Rectal smooth muscle tissue (tissue), 1 donor: ENCODE data around the gene RSPH6A.

Experiments used
- H3K27ac ChIP-seq: one replicate; pipeline ENCODE4 v1.7.0; 2013; ENCODE audit warnings: low read depth, low read length, inconsistent platforms
- H3K27me3 ChIP-seq: one replicate; pipeline ENCODE4 v1.7.0; 2013; ENCODE audit warnings: low read length; ENCODE audit not compliant: control insufficient read depth, insufficient read depth
- H3K36me3 ChIP-seq: one replicate; pipeline ENCODE4 v1.7.0; 2013; ENCODE audit warnings: low read length; ENCODE audit not compliant: control insufficient read depth, insufficient read depth
- H3K4me1 ChIP-seq: one replicate; pipeline ENCODE4 v1.7.0; 2013; ENCODE audit warnings: low read length; ENCODE audit not compliant: control insufficient read depth, insufficient read depth
- H3K4me3 ChIP-seq: one replicate; pipeline ENCODE4 v1.7.0; 2013; ENCODE audit warnings: low read length
- H3K9ac ChIP-seq: one replicate; pipeline ENCODE4 v1.7.0; 2013; ENCODE audit warnings: low read length

Gene RSPH6A

DNA sequence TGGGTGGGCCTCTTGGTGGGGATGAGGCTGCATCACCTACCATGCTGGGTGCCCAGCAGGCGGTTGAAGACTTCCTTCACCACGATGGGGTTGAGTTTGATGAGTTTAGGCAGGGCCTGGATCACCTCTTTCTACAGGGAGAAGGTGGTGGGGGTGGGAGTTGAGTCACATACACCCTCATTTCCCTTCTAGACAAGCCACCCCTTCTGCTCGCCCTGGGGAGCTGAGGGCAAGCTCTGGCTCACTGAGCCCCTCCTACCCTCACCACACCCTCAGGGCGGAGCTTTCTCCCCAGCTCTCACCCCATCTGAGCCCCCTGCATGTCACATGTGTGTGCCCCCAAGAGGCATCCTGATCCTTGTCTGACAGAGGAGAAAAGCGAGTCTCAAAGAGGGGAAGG, 7.6 kb upstream of the RSPH6A start:
- Histone ChIP-seq H3K4me1 (no peaks in the 10 kb centered on the region), H3K36me3 (peaks cover 25% of the 10 kb centered on the region), H3K27ac (no peak overlapping the region), H3K9ac (no peak overlapping the region), H3K4me3 (no peak overlapping the region), H3K27me3 (no peaks in the 10 kb centered on the region)

GRCh38 chr19:45821570-45821969, 6.5 kb upstream of the RSPH6A start:
- Histone ChIP-seq H3K4me3 (no peak overlapping the region), H3K4me1 (no peaks in the 10 kb centered on the region), H3K9ac (no peak overlapping the region), H3K27me3 (no peaks in the 10 kb centered on the region), H3K36me3 (peaks cover 23% of the 10 kb centered on the region), H3K27ac (no peak overlapping the region)

DNA sequence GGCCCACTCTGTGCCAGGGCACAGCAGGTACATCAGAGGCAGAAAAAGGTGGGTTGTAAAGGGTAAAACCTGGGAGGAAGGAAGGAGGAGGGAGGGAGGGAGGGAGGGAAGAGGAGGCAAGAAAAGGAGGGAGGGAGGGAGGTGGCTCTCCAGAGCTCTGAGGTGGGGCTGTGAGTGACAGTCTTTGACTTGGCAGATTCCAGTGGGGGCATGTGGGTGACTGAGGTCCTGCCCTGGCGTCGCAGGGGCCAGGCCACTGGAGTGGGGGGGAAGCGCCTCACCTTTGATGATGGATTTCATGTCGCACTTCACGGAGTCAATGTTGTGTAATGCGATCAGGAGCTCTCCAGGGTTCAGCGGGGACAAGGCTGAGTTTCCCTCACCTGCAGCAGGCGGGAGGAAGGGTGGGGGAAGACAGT, 6.0 kb upstream of the RSPH6A start:
- H3K4me1 ChIP-seq, result no peaks in the 10 kb centered on the region
- H3K27me3 ChIP-seq, result no peaks in the 10 kb centered on the region
- H3K36me3 ChIP-seq, result peaks cover 20% of the 10 kb centered on the region
- no peak overlapping the region for H3K9ac ChIP-seq
- H3K4me3 ChIP-seq, result no peak overlapping the region
- H3K27ac ChIP-seq, result no peak overlapping the region

GRCh38 chr19:45820413-45821102, 5.5 kb upstream of the RSPH6A start:
- Histone ChIP-seq H3K9ac (no peak overlapping the region), H3K36me3 (peaks cover 14% of the 10 kb centered on the region), H3K27me3 (no peaks in the 10 kb centered on the region), H3K4me3 (no peak overlapping the region), H3K27ac (no peak overlapping the region), H3K4me1 (no peaks in the 10 kb centered on the region)

DNA sequence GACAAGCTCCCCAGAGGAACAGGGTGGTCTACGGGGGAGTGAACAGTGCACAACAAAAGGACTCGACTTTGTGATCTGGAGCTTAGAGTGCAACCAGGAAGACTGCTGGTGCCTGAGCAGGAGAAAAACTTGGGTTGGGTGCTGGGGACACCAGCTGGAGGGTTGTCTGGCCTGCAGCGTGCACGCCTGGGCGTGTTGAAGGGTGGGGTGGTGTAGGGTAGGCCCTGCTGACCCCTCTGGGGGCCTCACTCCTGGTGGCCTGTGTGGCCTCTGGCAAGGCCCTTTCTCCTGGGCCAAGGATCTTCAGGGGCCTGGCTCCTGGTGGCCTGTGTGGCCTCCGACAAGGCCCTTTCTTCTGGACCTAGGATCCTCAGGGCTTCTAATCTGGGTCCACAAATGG, 4.7 kb upstream of the RSPH6A start:
- H3K36me3 ChIP-seq, result peaks cover 8% of the 10 kb centered on the region
- H3K27ac ChIP-seq, result no peak overlapping the region
- H3K4me1 ChIP-seq, result no peaks in the 10 kb centered on the region
- H3K4me3 ChIP-seq, result no peak overlapping the region
- no peak overlapping the region for H3K9ac ChIP-seq
- H3K27me3 ChIP-seq, result no peaks in the 10 kb centered on the region

DNA sequence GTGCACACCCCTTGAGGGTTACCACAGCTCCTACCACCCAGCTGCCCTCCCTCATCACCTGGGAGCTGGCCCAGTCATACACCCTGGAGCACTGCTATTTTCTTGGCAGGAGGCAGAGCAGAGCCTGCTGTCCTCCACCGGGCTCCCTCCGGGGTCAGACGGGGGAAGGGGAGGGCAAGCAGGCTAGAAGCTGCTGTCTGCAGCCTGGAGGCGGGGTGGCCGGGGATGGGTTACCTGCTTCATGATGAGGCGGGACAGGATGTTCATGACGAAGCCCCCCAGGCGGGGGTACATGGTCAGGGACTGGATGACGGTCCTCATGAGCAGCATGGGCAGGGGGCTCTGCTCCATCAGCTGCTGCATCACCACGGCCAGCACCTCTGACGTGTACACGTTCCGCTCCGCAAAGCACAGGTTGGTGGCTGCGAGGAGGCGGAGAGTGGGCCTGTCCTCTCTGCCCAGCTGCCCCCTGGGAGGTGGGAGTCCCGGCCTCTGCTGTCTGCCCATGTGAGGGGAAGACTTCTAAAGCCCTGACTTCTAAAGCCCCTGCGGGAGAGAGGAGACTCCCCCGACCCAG, 2.7 kb upstream of the RSPH6A start:
- no peaks in the 10 kb centered on the region for H3K4me1 ChIP-seq
- no peak overlapping the region for H3K4me3 ChIP-seq
- no peak overlapping the region for H3K9ac ChIP-seq
- no peaks in the 10 kb centered on the region for H3K27me3 ChIP-seq
- peaks cover 5% of the 10 kb centered on the region for H3K36me3 ChIP-seq
- H3K27ac ChIP-seq, result no peak overlapping the region

DNA sequence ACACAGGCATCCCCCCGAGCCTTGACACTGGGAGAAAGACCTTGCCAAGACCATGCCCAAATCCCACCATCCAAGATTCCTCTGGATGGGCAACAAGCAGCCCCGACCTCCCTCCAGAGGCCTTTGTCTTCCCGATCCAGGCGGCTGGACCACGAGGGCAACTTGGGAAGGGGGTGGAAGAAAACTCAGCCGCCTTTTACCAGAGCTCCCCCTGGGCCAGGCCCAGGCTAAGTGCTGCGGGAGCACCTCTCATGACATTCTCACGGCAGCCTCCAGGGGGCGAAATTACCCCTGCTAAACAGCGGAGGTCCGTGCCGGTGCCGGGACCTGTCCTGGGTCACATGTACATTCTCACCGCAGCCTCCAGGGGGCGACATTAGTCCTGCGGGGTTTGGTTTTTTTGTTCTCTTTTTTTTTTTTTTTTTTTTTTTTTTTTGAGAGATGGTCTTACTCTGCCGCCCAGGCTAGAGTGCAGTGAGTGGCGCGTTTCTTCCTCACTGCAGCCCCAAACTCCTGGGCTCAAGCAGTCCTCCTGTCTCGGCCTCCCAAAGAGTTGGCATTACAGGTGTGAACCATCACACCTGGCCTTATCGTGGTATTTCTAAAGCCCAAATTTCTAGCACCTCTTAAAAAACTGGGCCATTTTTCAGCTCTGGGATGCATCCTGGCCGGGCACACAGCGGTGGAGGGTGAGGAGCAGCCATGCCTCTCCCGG, 2.1 kb upstream of the RSPH6A start:
- H3K27ac ChIP-seq, result no peak overlapping the region
- H3K27me3 ChIP-seq, result no peaks in the 10 kb centered on the region
- H3K9ac ChIP-seq, result no peak overlapping the region
- no peak overlapping the region for H3K4me3 ChIP-seq
- peaks cover 5% of the 10 kb centered on the region for H3K36me3 ChIP-seq
- no peaks in the 10 kb centered on the region for H3K4me1 ChIP-seq

DNA sequence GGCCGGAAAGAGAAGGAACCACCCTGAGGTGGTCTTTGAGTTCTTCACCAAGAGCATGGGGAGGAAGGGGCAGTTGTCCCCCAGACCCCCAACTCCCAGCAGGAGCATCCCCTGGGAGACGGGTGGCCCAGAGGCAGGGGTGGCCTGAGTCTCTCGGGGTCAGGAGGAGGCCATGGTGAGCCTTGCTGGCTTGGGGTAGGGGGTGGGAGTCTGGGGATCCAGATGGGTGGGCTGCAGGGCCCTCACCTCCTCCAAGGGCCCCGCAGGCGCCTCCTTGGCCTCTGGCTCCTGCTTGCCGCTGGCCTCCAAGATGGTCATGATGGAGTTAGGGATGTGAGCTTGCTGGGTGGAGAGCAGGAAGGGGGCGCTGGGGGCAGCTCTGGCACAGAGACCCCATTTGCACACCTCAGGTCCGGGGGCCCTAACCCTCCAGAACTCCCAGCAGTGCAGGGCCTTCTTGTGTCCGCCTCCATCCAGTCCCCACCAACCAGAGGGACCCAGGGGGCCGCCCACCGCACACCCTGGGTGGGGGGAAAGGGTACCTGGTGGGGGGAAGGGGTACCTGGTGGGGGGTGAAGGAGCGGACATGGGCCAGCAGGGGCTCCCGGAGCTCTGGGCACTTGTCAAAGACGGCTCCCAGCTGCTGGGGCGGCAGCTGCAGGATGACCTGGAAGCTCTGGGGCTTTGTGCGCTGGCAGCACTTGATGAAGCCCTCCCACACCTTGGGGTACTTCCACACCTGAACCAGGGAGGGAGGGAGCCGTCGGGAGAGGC, 1.3 kb upstream of the RSPH6A start:
- Histone ChIP-seq H3K4me1 (no peaks in the 10 kb centered on the region), H3K9ac (no peak overlapping the region), H3K36me3 (peaks cover under 1% of the 10 kb centered on the region), H3K27ac (no peak overlapping the region), H3K27me3 (no peaks in the 10 kb centered on the region), H3K4me3 (no peak overlapping the region)

GRCh38 chr19:45815481-45816216, 541 bp upstream of the RSPH6A start:
- H3K4me1 ChIP-seq, result no peaks in the 10 kb centered on the region
- H3K27me3 ChIP-seq, result no peaks in the 10 kb centered on the region
- no peak overlapping the region for H3K9ac ChIP-seq
- H3K36me3 ChIP-seq, result no peaks in the 10 kb centered on the region
- H3K4me3 ChIP-seq, result no peak overlapping the region
- H3K27ac ChIP-seq, result no peak overlapping the region

GRCh38 chr19:45814166-45814780, 835 bp downstream of the RSPH6A start:
- H3K27ac ChIP-seq, result no peak overlapping the region
- H3K36me3 ChIP-seq, result no peaks in the 10 kb centered on the region
- no peaks in the 10 kb centered on the region for H3K4me1 ChIP-seq
- no peaks in the 10 kb centered on the region for H3K27me3 ChIP-seq
- H3K4me3 ChIP-seq, result no peak overlapping the region
- no peak overlapping the region for H3K9ac ChIP-seq

DNA sequence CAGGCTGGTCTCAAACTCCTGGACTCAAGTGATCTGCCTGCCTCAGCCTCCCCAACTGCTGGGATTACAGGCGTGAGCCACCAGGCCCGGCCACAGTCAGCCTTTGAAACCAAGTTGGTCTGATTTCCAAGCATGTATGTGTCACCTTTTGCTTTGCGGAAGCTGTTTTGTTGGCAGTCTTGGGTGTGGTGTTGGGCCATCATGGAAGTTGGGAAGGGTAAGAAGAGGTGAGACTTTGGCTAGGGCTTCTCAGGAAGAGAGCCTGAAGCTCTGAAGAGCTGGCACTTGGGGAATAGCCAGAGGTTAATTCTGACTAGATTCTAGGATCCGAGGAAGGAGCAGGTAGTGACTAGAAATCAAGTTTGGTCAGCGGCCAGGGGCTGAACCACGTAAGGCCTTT, 2.8 kb downstream of the RSPH6A start:
- Histone ChIP-seq H3K27me3 (no peaks in the 10 kb centered on the region), H3K4me3 (no peak overlapping the region), H3K4me1 (no peaks in the 10 kb centered on the region), H3K27ac (no peak overlapping the region), H3K36me3 (no peaks in the 10 kb centered on the region), H3K9ac (no peak overlapping the region)
